Keratinocyte (primary cell): ENCODE results near the gene PSMB10. TPM values are rescaled to one million over a fixed set of nuclear protein-coding genes. Genes with fewer than 3 reads are reported as not detected.

Experiments
- DNase-seq: peaks from one replicate; pipeline ENCODE4 v3.0.0-alpha.2; 2011; ENCODE audit warnings: low read depth, missing footprints, low spot score
- FAIRE-seq: peaks from 2 replicates; lab custom pipeline; 2011; peaks lifted over from hg19 to GRCh38; lab: Jason Lieb, UNC
- H2AFZ ChIP-seq: 2 replicates; pipeline ENCODE4 v1.6.0; 2012; ENCODE audit warnings: low read length, control low read depth, inconsistent platforms; ENCODE audit not compliant: control insufficient read depth
- H3K27ac ChIP-seq: 2 replicates; pipeline ENCODE4 v1.5.1; 2011; ENCODE audit warnings: low read length; ENCODE audit not compliant: control insufficient read depth, insufficient read depth
- H3K27me3 ChIP-seq: 3 replicates; pipeline ENCODE4 v1.6.0; 2011; ENCODE audit warnings: low read length; ENCODE audit not compliant: control insufficient read depth, insufficient read depth; ENCODE audit errors: extremely low read depth
- H3K36me3 ChIP-seq, 2 experiments: 2 replicates in 1 of 2; 3 replicates in 1 of 2; pipeline ENCODE4 v1.5.1; 2011; ENCODE audit warnings: low read length in 2 of 2, mild to moderate bottlenecking in 1 of 2; ENCODE audit not compliant: control insufficient read depth in 2 of 2, insufficient read depth in 2 of 2; ENCODE audit errors: extremely low read depth in 1 of 2
- H3K4me1 ChIP-seq: 3 replicates; pipeline ENCODE4 v1.5.1; 2011; ENCODE audit warnings: low read length; ENCODE audit not compliant: control insufficient read depth, insufficient read depth; ENCODE audit errors: extremely low read depth
- H3K4me2 ChIP-seq: 3 replicates; pipeline ENCODE4 v1.6.0; 2011; ENCODE audit warnings: low read depth, low read length; ENCODE audit not compliant: control insufficient read depth, insufficient read depth; ENCODE audit errors: extremely low read depth
- H3K4me3 ChIP-seq, 3 experiments: fragments of 200-600 bp in 1 of 3; sonication (generic) in 1 of 3; 2 replicates in 2 of 3; 3 replicates in 1 of 3; pipeline ENCODE4 v1.5.1; 2011 to 2016; ENCODE audit warnings: low read length in 3 of 3, mild to moderate bottlenecking in 3 of 3, control low read depth in 2 of 3, inconsistent platforms in 1 of 3, low read depth in 1 of 3, mixed read lengths in 1 of 3, mixed run types in 1 of 3, moderate library complexity in 1 of 3; ENCODE audit not compliant: control insufficient read depth in 2 of 3, insufficient read depth in 2 of 3; ENCODE audit errors: extremely low read depth in 1 of 3
- H3K79me2 ChIP-seq: 2 replicates; pipeline ENCODE4 v1.6.0; 2012; ENCODE audit warnings: low read length; ENCODE audit not compliant: control insufficient read depth, insufficient read depth
- H3K9ac ChIP-seq: 3 replicates; pipeline ENCODE4 v1.6.0; 2011; ENCODE audit warnings: low read length; ENCODE audit not compliant: control insufficient read depth, insufficient read depth; ENCODE audit errors: extremely low read depth
- H3K9me1 ChIP-seq: 3 replicates; pipeline ENCODE4 v1.6.0; 2011; ENCODE audit warnings: low read length; ENCODE audit not compliant: control insufficient read depth, insufficient read depth; ENCODE audit errors: extremely low read depth
- H3K9me3 ChIP-seq: 2 replicates; pipeline ENCODE4 v1.5.1; 2012; ENCODE audit warnings: low read depth, low read length; ENCODE audit not compliant: control insufficient read depth
- H4K20me1 ChIP-seq: 3 replicates; pipeline ENCODE4 v1.6.0; 2011; ENCODE audit warnings: low read length; ENCODE audit not compliant: control insufficient read depth, insufficient read depth; ENCODE audit errors: extremely low read depth
- CTCF ChIP-seq, 3 experiments: IDR thresholded peaks in 1 of 3; conservative IDR thresholded peaks in 1 of 3; optimal IDR thresholded peaks in 1 of 3; 2 replicates in 2 of 3; 3 replicates in 1 of 3; pipeline versions ENCODE3 to v1.5.1; 2011; ENCODE audit warnings: low read length in 3 of 3, mild to moderate bottlenecking in 3 of 3, moderate library complexity in 2 of 3, control low read depth in 1 of 3, inconsistent platforms in 1 of 3; ENCODE audit not compliant: insufficient read depth in 2 of 3; ENCODE audit errors: extremely low read depth in 1 of 3
- EZH2 ChIP-seq: IDR thresholded peaks from one replicate; pipeline ENCODE4 v1.6.1; 2012; ENCODE audit warnings: inconsistent platforms, mild to moderate bottlenecking, low read length, moderate library complexity
- dilution Hi-C: fragments of 300-500 bp; cut with MboI; formaldehyde crosslinking; loops from one replicate; pipeline ENCODE4 v1.7.0; 2020; ENCODE audit warnings: low sequenced_read_pairs; ENCODE audit not compliant: extremely low pct_ligation_motif_present
- polyA plus RNA-seq, 5 experiments: library from polyadenylated mRNA; depleted of rRNA in 3 of 5; stranded (reverse) in 3 of 5; stranded (forward) in 1 of 5; unstranded in 1 of 5; fragments of >200 nt; gene quantifications; 1 replicate in 1 of 5; 2 replicates in 3 of 5; 3 replicates in 1 of 5; pipeline versions ENCODE4 v1.2.1 to v1.2.3, GENCODE V29; 2011 to 2012; ENCODE audit warnings: missing spikeins in 2 of 5, low read depth in 1 of 5, low replicate concordance in 1 of 5

The PSMB10 gene
- polyA plus RNA-seq, 1 donor (not counting 4 experiments of a cell fraction or from before 2014, with no cell fraction given) = 11.1 TPM

- no peak for DNase-seq
Measured at GRCh38 chr16:67914758-67915495, 21.7 kb downstream of the PSMB10 start.

GRCh38 chr16:67910158-67910557 is 26.5 kb downstream of the PSMB10 start:
- no peak overlapping the region for H2AFZ ChIP-seq
- no peak for DNase-seq
- no peaks in the 10 kb centered on the region for H3K9me1 ChIP-seq
- dilution Hi-C loops = no loop called here
- no peak for TF ChIP-seq EZH2
- TF ChIP-seq CTCF (optimal IDR thresholded peaks at IDR 0.05 in 1 of 3, IDR thresholded peaks at IDR 0.05 in 1 of 3, conservative IDR thresholded peaks at IDR 0.05 in 1 of 3; ENCODE audit: extremely low read depth in 1 of 3, insufficient read depth in 2 of 3, low read length in 3 of 3) = peak in 1 of 3 experiments; percentile 6
- no peaks in the 10 kb centered on the region for H3K27me3 ChIP-seq
- H3K9ac ChIP-seq = no peak overlapping the region
- H3K79me2 ChIP-seq = no peaks in the 10 kb centered on the region
- H3K4me2 ChIP-seq = no peak overlapping the region
- peaks cover 5 to 15% of the 10 kb centered on the region in 2 experiments for H3K36me3 ChIP-seq
- no peak overlapping the region for H3K27ac ChIP-seq
- peaks cover 7% of the 10 kb centered on the region for H3K4me1 ChIP-seq
- no peak for FAIRE-seq
- no peaks in the 10 kb centered on the region for H3K9me3 ChIP-seq
- no peak overlapping the region for H3K4me3 ChIP-seq
- H4K20me1 ChIP-seq = no peaks in the 10 kb centered on the region

More at GRCh38 chr16:67914758-67915495, 21.7 kb downstream of the PSMB10 start:
- H2AFZ ChIP-seq = no peak overlapping the region
- H3K79me2 ChIP-seq = peaks cover 4% of the 10 kb centered on the region
- H3K36me3 ChIP-seq = peaks cover 4 to 7% of the 10 kb centered on the region in 2 experiments
- H3K4me1 ChIP-seq = peaks cover 29% of the 10 kb centered on the region
- FAIRE-seq = no peak
- TF ChIP-seq CTCF (optimal IDR thresholded peaks at IDR 0.05 in 1 of 3, IDR thresholded peaks at IDR 0.05 in 1 of 3, conservative IDR thresholded peaks at IDR 0.05 in 1 of 3; ENCODE audit: extremely low read depth in 1 of 3, insufficient read depth in 2 of 3, low read length in 3 of 3) (no peak), EZH2 (no peak)
- H3K9me3 ChIP-seq = no peaks in the 10 kb centered on the region
- peaks cover 13% of the 10 kb centered on the region for H4K20me1 ChIP-seq
- dilution Hi-C loops = no loop called here
- no peak overlapping the region for H3K4me2 ChIP-seq
- no peak overlapping the region for H3K27ac ChIP-seq
- H3K27me3 ChIP-seq = no peaks in the 10 kb centered on the region
- H3K4me3 ChIP-seq = no peak overlapping the region
- H3K9me1 ChIP-seq = peaks cover 11% of the 10 kb centered on the region
- no peak overlapping the region for H3K9ac ChIP-seq
